ENCODE measurements around the gene PTGER4. TPM values are rescaled to one million over a fixed set of nuclear protein-coding genes. Genes with fewer than 3 reads are reported as not detected.
A peak's percentile ranks its signal among the peaks of the same experiment; 100 is the strongest.

Gene PTGER4
- total and polyA plus RNA-seq, 12 donors = 2.0 to 20.3 (median 7.3) TPM

GRCh38 chr5:40734986-40735385 is 55.3 kb downstream of the PTGER4 start:
- Histone ChIP-seq H3K4me1 (peaks cover 6 to 37% (median 31%) of the 10 kb centered on the region in 9 donors), H3K27me3 (no peaks in the 10 kb centered on the region), H3K9me3 (peaks cover 0 to 15% (median 0%) of the 10 kb centered on the region in 11 donors), H3K27ac (peak overlapping the region in 4 of 10 donors; percentile 13 to 68 (median 32)), H3K36me3 (peaks cover 0 to 20% (median 5%) of the 10 kb centered on the region in 9 donors), H3K4me3 (no peak overlapping the region)
- 56 to 64% methylated on average over 2 of the region's 2 CpGs for WGBS, 2 donors
- ATAC-seq (peak in 2 of 8 donors; percentile 21 to 27), DNase-seq (no peak)
- TF ChIP-seq CTCF (IDR thresholded peaks at IDR 0.05) = no peak
- intact Hi-C loops (cut with DNase I) = loop anchor here in 8 of 10 donors (5.0 to 10.0 kb wide), 9 partner anchors 568 to 1158 kb away; no protein-coding TSS in a partner anchor

GRCh38 chr5:40735609-40736008 is 55.9 kb downstream of the PTGER4 start:
- TF ChIP-seq CTCF (IDR thresholded peaks at IDR 0.05) = no peak
- intact Hi-C loops (cut with DNase I) = loop anchor here in 8 of 10 donors (2.0 to 10.0 kb wide), 10 partner anchors 568 to 1158 kb away; no protein-coding TSS in a partner anchor
- Histone ChIP-seq H3K9me3 (peaks cover 0 to 21% (median 4%) of the 10 kb centered on the region in 11 donors), H3K27ac (peak overlapping the region in 2 of 10 donors; percentile 13 to 68), H3K4me1 (peaks cover 6 to 37% (median 31%) of the 10 kb centered on the region in 9 donors), H3K4me3 (no peak overlapping the region), H3K36me3 (peaks cover 0 to 27% (median 7%) of the 10 kb centered on the region in 9 donors), H3K27me3 (no peaks in the 10 kb centered on the region)
- ATAC-seq (no peak), DNase-seq (no peak)

- no peak overlapping the region for H3K27ac ChIP-seq
- ATAC-seq (peak in 5 of 8 donors; percentile 64 to 75 (median 71)), DNase-seq (no peak)
- H3K4me1 ChIP-seq = peaks cover 6 to 37% (median 31%) of the 10 kb centered on the region in 9 donors
- WGBS, 2 donors = 8% methylated on average over 1 of the region's 1 CpG
- TF ChIP-seq CTCF (IDR thresholded peaks at IDR 0.05) = peak; percentile 61 to 88 (median 78)
- intact Hi-C loops (cut with DNase I) = loop anchor here in 8 of 10 donors (2.0 to 10.0 kb wide), 10 partner anchors 569 to 1159 kb away; no protein-coding TSS in a partner anchor
- H3K36me3 ChIP-seq = peaks cover 0 to 33% (median 14%) of the 10 kb centered on the region in 9 donors
- H3K9me3 ChIP-seq = peaks cover 0 to 26% (median 5%) of the 10 kb centered on the region in 11 donors
- no peaks in the 10 kb centered on the region for H3K27me3 ChIP-seq
- H3K4me3 ChIP-seq = no peak overlapping the region
Observed at GRCh38 chr5:40736103-40736875, 56.6 kb downstream of the PTGER4 start.

- intact Hi-C loops (cut with DNase I) = loop anchor here in 8 of 10 donors (5.0 to 10.0 kb wide), 9 partner anchors 571 to 1161 kb away; no protein-coding TSS in a partner anchor
Observed at GRCh38 chr5:40738502-40738901, 58.8 kb downstream of the PTGER4 start.

More at GRCh38 chr5:40738502-40738901, 58.8 kb downstream of the PTGER4 start:
- Histone ChIP-seq H3K27ac (no peak overlapping the region), H3K9me3 (peaks cover 0 to 26% (median 5%) of the 10 kb centered on the region in 11 donors), H3K4me3 (no peak overlapping the region), H3K36me3 (peaks cover 0 to 40% (median 16%) of the 10 kb centered on the region in 9 donors), H3K4me1 (peaks cover 6 to 32% (median 28%) of the 10 kb centered on the region in 9 donors), H3K27me3 (no peaks in the 10 kb centered on the region)
- TF ChIP-seq CTCF (IDR thresholded peaks at IDR 0.05) = no peak
- DNase-seq = no peak
- ATAC-seq = no peak

Other genes starting within 250 kb of the PTGER4 start
- 10 to 100 TPM; 12.9 to 20.1 (median 17.9) TPM for gene TTC33, start 76.0 kb downstream of the PTGER4 start, total RNA-seq
- gene TTC33, start 76.0 kb downstream of the PTGER4 start, polyA plus RNA-seq = 1 to 10 TPM; 6.4 to 7.2 TPM
- gene PRKAA1, start 118.5 kb downstream of the PTGER4 start, total RNA-seq = 10 to 100 TPM; 37.2 to 53.2 (median 42.7) TPM
- gene PRKAA1, start 118.5 kb downstream of the PTGER4 start, polyA plus RNA-seq = 10 to 100 TPM; 11.0 to 28.5 TPM
- 100 to 1,000 TPM; 530 to 829 (median 577) TPM for gene RPL37, start 155.3 kb downstream of the PTGER4 start, total RNA-seq
- gene RPL37, start 155.3 kb downstream of the PTGER4 start, polyA plus RNA-seq = 1,000 to 10,000 TPM; 1,171 to 1,864 TPM
- gene CARD6, start 161.5 kb downstream of the PTGER4 start, total RNA-seq = 1 to 10 TPM; 4.4 to 9.1 (median 5.4) TPM
- 1 to 10 TPM; 2.7 to 3.3 TPM for gene CARD6, start 161.5 kb downstream of the PTGER4 start, polyA plus RNA-seq
- gene C7, start 229.6 kb downstream of the PTGER4 start, total RNA-seq = 100 to 1,000 TPM in 4 of 10 donors, 10 to 100 TPM in 6; 43.9 to 399 (median 84.7) TPM
- gene C7, start 229.6 kb downstream of the PTGER4 start, polyA plus RNA-seq = 100 to 1,000 TPM; 141 to 255 TPM

Data from heart right ventricle (tissue), 16 donors.